HepG2 (cell line): ENCODE data around the gene MAP3K7CL. TPM values are rescaled to one million over a fixed set of nuclear protein-coding genes. Genes with fewer than 3 reads are reported as not detected.

Source experiments
- ESRRA ChIP-seq: sonication (generic); formaldehyde crosslinking; IDR thresholded peaks from 2 replicates; pipeline ENCODE4 v1.5.1; 2020; ENCODE audit warnings: mild to moderate bottlenecking, low read depth, missing genetic modification reagents
- HNF4A ChIP-seq: sonication (generic); formaldehyde crosslinking; IDR thresholded peaks from 2 replicates; pipeline ENCODE4 v1.4.0; 2020; ENCODE audit warnings: missing genetic modification reagents
- JUNB ChIP-seq: sonication (generic); formaldehyde crosslinking; IDR thresholded peaks from 2 replicates; pipeline ENCODE4 v1.8.0; 2022; ENCODE audit warnings: missing genetic modification reagents, mild to moderate bottlenecking, borderline replicate concordance
- SNAPC4 ChIP-seq: sonication (generic); formaldehyde crosslinking; IDR thresholded peaks from 2 replicates; pipeline ENCODE4 v1.4.0; 2020; ENCODE audit warnings: mild to moderate bottlenecking, missing genetic modification reagents
- ZNF317 ChIP-seq: sonication (generic); formaldehyde crosslinking; IDR thresholded peaks from 2 replicates; pipeline ENCODE4 v1.5.0; 2020; ENCODE audit warnings: mild to moderate bottlenecking, missing genetic modification reagents
- ZNF674 ChIP-seq: sonication (generic); formaldehyde crosslinking; IDR thresholded peaks from 2 replicates; pipeline ENCODE4 v1.5.0; 2020; ENCODE audit warnings: low read depth, mild to moderate bottlenecking, missing genetic modification reagents
- polyA plus RNA-seq, 8 experiments: library from polyadenylated mRNA; depleted of rRNA in 3 of 8; stranded (reverse) in 7 of 8; unstranded in 1 of 8; fragments of >200 nt; fragmentation: Illumina TruSeq in 4 of 8; extraction: Trizol in 4 of 8; gene quantifications; 2 replicates each; pipeline versions ENCODE4 v1.2.1 to v1.2.3, GENCODE V29; 2011 to 2016; ENCODE audit warnings: low read depth in 4 of 8, missing spikeins in 1 of 8, mixed read lengths in 1 of 8; ENCODE audit not compliant: insufficient read depth in 1 of 8
- total RNA-seq, 5 experiments: library from RNA; depleted of rRNA; stranded (reverse); fragments of >200 nt; fragmentation: Illumina TruSeq; extraction: Trizol; gene quantifications; 2 replicates each; pipeline ENCODE4 v1.2.3, GENCODE V29; 2016; ENCODE audit warnings: low read depth in 1 of 5
- TF ChIP-seq, protein P1 (sequence below): sonication (generic); formaldehyde crosslinking; IDR thresholded peaks from 2 replicates; pipeline ENCODE4 v1.4.0; 2020; ENCODE audit warnings: missing genetic modification reagents
- TF ChIP-seq, protein P2 (sequence below): sonication (generic); formaldehyde crosslinking; IDR thresholded peaks from 2 replicates; pipeline ENCODE4 v1.8.0; 2022; ENCODE audit warnings: missing genetic modification reagents, mild to moderate bottlenecking, borderline replicate concordance

Gene MAP3K7CL
- total and polyA plus RNA-seq, 2 of the 13 experiments (the other 11 are each of a cell fraction or from before 2014, with no cell fraction given), result 0.04 to 0.15 TPM

DNA sequence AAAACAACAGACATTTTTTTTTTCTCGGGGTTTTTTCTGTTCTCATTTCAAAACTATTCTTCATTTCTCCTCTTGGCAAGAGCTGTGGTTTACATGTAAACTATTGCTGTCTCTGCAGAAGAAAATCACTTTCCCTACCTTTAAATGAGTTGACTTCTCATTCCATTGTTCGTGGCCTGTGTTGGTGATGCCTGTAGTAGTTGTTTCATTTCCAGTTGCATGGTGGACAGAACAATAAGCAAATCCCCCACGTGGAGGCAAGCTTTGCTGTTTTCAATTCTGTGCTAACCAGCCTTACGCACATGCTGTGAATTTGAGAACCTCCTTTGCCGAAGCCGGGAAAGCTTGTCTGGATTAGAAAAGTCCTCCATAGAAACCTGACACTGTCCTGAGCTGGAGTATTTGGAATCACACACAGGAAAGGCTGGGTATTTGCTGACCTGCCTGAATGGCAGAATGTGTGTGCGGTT lies 26.2 kb upstream of the MAP3K7CL start (continued):
- TF ChIP-seq SNAPC4 (CRISPR knock-in tag) (no peak), ESRRA (CRISPR knock-in tag) (no peak), ZNF674 (CRISPR knock-in tag) (no peak), JUNB (CRISPR knock-in tag) (no peak), HNF4A (CRISPR knock-in tag) (no peak), ZNF317 (CRISPR knock-in tag) (no peak)
- TF ChIP-seq, protein P1, sequence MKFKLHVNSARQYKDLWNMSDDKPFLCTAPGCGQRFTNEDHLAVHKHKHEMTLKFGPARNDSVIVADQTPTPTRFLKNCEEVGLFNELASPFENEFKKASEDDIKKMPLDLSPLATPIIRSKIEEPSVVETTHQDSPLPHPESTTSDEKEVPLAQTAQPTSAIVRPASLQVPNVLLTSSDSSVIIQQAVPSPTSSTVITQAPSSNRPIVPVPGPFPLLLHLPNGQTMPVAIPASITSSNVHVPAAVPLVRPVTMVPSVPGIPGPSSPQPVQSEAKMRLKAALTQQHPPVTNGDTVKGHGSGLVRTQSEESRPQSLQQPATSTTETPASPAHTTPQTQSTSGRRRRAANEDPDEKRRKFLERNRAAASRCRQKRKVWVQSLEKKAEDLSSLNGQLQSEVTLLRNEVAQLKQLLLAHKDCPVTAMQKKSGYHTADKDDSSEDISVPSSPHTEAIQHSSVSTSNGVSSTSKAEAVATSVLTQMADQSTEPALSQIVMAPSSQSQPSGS (CRISPR knock-in tag), result no peak
- TF ChIP-seq, protein P2, sequence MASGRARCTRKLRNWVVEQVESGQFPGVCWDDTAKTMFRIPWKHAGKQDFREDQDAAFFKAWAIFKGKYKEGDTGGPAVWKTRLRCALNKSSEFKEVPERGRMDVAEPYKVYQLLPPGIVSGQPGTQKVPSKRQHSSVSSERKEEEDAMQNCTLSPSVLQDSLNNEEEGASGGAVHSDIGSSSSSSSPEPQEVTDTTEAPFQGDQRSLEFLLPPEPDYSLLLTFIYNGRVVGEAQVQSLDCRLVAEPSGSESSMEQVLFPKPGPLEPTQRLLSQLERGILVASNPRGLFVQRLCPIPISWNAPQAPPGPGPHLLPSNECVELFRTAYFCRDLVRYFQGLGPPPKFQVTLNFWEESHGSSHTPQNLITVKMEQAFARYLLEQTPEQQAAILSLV (CRISPR knock-in tag), result no peak
